ENCODE measurements around the gene FHIT. TPM values are rescaled to one million over a fixed set of nuclear protein-coding genes. Genes with fewer than 3 reads are reported as not detected.

The FHIT gene
- total and polyA plus RNA-seq, 2 of the 4 experiments (the other 2 are of a cell fraction), result 0.07 TPM; not detected in 1

- H4K8ac ChIP-seq (ENCODE audit: low read depth in 2 of 2, low read length in 2 of 2), result no peak overlapping the region
- H3K79me1 ChIP-seq (ENCODE audit: low read depth in 1 of 2, low read length in 2 of 2), result no peaks in the 10 kb centered on the region
- H3K4me2 ChIP-seq (ENCODE audit: low read depth, low read length), result no peak overlapping the region
- DNase-seq (no peak), ATAC-seq (ENCODE audit: low read depth) (no peak)
- no peak overlapping the region for H2AK9ac ChIP-seq (replicated peaks; ENCODE audit: low read depth, low read length, poor library complexity)
- intact Hi-C loops (cut with micrococcal nuclease) (no loop called here), in situ Hi-C loops (cut with MboI; ENCODE audit: low sequenced_read_pairs) (no loop called here), dilution Hi-C loops (cut with HindIII; ENCODE audit: low sequenced_read_pairs, unreplicated experiment) (no loop called here)
- no peak for TF ChIP-seq NFE2L2 (IDR thresholded peaks at IDR 0.05; ENCODE audit: low read depth, low read length)
- TF ChIP-seq MAZ (IDR thresholded peaks at IDR 0.05; ENCODE audit: borderline replicate concordance, low read depth, low read length), result no peak
- TF ChIP-seq CEBPB (IDR thresholded peaks at IDR 0.05; ENCODE audit: low read depth, low read length), result no peak
- TF ChIP-seq BHLHE40 (IDR thresholded peaks at IDR 0.05; ENCODE audit: low read depth, low read length), result no peak
- TF ChIP-seq ELK1 (IDR thresholded peaks at IDR 0.05; ENCODE audit: borderline replicate concordance, low read depth, low read length), result no peak
- no peak for TF ChIP-seq RAD21 (IDR thresholded peaks at IDR 0.05; ENCODE audit: low read length)
- no peak for TF ChIP-seq USF2 (IDR thresholded peaks at IDR 0.05; ENCODE audit: low read depth, low read length)
- no peak for TF ChIP-seq CTCF (conservative IDR thresholded peaks at IDR 0.05; ENCODE audit: low read depth, low read length)
- no peak for TF ChIP-seq CHD1 (IDR thresholded peaks at IDR 0.05; ENCODE audit: low read depth, low read length)
- no peak for TF ChIP-seq RCOR1 (IDR thresholded peaks at IDR 0.05; ENCODE audit: insufficient replicate concordance, low read length)
- TF ChIP-seq MXI1 (IDR thresholded peaks at IDR 0.05; ENCODE audit: borderline replicate concordance, low read depth, low read length), result no peak
- TF ChIP-seq SMC3 (IDR thresholded peaks at IDR 0.05; ENCODE audit: low read depth, low read length), result no peak
- ChIA-PET POLR2A (ENCODE audit: unreplicated experiment) (no interaction called here), CTCF (no interaction called here)
- H3K23ac ChIP-seq (ENCODE audit: low read depth, low read length), result no peak overlapping the region
- no peak overlapping the region for H2AFZ ChIP-seq (replicated peaks; ENCODE audit: low read length, poor library complexity)
- no CpG with 5 or more reads among the region's 4 CpGs for WGBS, 2 experiments (ENCODE audit: extremely low coverage in 2 of 2, insufficient read length in 1 of 2)
- no peaks in the 10 kb centered on the region for H3K27me3 ChIP-seq (ENCODE audit: control insufficient read depth, insufficient read depth, low read length)
- H3K4me1 ChIP-seq (ENCODE audit: control insufficient read depth, insufficient read depth, low read length), result no peaks in the 10 kb centered on the region
- H3K14ac ChIP-seq (replicated peaks; ENCODE audit: low read depth, low read length), result no peak overlapping the region
- H4K5ac ChIP-seq (ENCODE audit: low read depth, low read length), result no peak overlapping the region
- H3K9me1 ChIP-seq (ENCODE audit: insufficient read depth, low read length), result no peaks in the 10 kb centered on the region
- H4K20me1 ChIP-seq (ENCODE audit: insufficient read depth, low read length), result no peaks in the 10 kb centered on the region
- no peak overlapping the region for H2AK5ac ChIP-seq (ENCODE audit: low read depth, low read length)
- H2BK20ac ChIP-seq (ENCODE audit: low read depth, low read length), result no peak overlapping the region
- no peak overlapping the region for H3K18ac ChIP-seq (ENCODE audit: low read depth, low read length)
- H2BK120ac ChIP-seq (ENCODE audit: low read depth, low read length), result no peak overlapping the region
- H3K27ac ChIP-seq (ENCODE audit: insufficient read depth, low read length), result no peak overlapping the region
- H3K4ac ChIP-seq (ENCODE audit: low read depth, low read length), result no peak overlapping the region
- H2BK15ac ChIP-seq (ENCODE audit: low read depth, low read length), result no peak overlapping the region
- H3K9me3 ChIP-seq (ENCODE audit: control insufficient read depth, insufficient read depth, low read length), result no peaks in the 10 kb centered on the region
- no peak overlapping the region for H3K9ac ChIP-seq (ENCODE audit: low read depth, low read length)
- H2BK5ac ChIP-seq (ENCODE audit: low read depth, low read length, poor library complexity, severe bottlenecking), result no peak overlapping the region
- no peak overlapping the region for H3K56ac ChIP-seq (ENCODE audit: extremely low read depth, insufficient read depth, low read length)
- BruUV-seq (replicated peaks), result no TSS peak
- no peak overlapping the region for H3K4me3 ChIP-seq (ENCODE audit: insufficient read depth, low read depth, low read length)
- no peak overlapping the region for H4K91ac ChIP-seq (ENCODE audit: insufficient read depth, low read depth, low read length)
- H3K36me3 ChIP-seq (ENCODE audit: control insufficient read depth, insufficient read depth, low read length), result no peaks in the 10 kb centered on the region
Measured at GRCh38 chr3:61073566-61074165, 177.6 kb downstream of the FHIT start.
